Measurements from ENCODE around the gene TP73.
"Not testable (repeated sequence)": the region's sequence is repeated elsewhere in the genome, so short reads cannot be mapped to it uniquely, and the experiment has no call there.

TP73 gene

DNA sequence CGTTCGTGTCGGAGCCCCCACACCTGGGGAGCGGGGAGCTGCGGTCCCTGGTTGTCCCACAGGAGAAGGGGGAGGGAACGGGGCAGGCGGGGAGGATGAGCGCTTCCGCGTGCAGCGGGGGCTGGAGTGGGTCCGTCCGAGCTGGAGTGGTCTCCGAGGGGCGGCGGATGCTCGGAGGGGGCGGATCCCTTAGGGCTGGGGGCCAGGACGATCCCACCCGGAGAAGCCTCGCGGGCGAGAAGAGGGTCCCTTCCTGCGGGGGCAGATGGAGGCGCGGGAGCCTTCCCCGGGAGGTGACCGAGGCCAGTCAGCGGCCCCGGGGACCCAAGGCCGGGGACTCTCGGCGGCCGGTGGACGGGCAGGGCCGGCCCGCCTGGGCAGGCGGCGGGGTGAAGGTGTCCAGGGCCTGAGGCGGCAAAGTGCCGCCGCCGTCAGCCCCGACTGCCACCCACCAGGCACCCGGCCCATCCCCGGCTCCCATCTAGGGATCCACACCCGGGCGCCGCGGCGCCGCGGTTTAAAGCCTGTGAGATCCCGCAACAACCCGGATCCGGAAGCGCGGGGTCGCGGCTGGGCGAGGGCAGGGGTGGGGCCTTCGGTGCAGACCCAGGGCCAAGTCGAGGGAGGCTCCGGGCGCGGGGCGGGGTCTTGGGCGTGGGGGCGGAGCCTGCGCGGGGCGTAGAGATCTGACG, 94.7 kb downstream of the TP73 start:
- DNase-seq, result peak; percentile 78 to 88

DNA sequence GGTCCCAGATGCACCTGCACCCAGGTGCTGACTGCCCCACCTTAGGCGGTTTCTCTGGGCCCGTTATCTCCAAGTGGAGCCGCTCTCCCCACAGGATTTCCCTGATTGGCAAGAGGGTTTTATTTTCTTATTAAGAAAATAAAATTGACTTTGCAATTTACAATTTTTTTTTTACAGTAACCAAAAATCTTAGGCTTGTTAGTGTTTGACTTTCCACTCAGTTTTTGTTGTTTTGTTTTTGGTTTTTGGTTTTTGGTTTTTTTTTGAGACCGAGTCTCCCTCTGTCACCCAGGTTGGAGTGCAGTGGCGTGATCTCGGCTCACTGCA, 95.2 kb downstream of the TP73 start:
- no peak for DNase-seq

DNA sequence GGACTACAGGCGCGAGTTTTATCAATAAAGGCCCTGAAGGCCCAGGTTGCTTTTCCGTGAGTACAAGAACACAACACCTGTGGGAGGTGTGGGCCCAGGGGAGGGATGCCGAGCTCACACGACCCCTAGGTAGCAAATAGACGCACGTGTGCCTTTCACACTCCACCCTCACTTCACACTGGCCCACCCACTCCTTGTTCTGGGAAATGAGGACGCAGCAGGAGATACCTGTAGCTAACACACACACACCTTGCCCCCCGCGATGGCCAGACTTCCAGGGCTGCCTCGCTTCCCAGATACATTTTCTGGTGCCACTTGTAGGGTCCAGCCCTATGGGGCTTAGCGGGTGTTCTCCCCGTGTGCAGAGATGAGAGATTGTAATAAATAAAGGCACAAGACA, 95.6 kb downstream of the TP73 start:
- no peak for DNase-seq

DNA sequence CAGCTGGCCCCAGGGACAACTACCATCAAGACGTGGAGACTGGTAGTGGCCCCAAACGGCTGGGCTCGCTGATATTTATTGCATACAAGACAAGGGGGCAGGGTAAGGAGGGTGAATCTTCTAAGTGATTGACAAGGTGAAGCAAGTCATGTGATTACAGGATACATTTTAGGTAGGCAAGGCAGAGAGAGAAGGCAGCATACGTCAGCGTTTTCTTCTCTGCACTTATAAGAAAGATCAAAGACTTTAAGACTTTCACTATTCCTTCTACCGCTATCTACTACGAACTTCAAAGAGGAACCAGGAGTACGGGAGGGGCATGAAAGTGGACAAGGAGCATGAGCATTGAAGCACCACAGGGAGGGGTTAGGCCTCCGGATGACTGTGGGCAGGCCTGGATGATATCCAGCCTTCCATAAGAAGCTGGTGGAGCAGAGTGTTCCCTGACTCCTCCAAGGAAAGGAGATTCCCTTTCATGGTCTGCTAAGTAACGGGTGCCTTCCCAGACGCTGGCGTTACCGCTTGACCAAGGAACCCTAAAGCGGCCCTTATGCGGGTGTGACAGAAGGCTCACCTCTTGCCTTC, 96.1 kb downstream of the TP73 start:
- DNase-seq, result not testable (repeated sequence)

DNA sequence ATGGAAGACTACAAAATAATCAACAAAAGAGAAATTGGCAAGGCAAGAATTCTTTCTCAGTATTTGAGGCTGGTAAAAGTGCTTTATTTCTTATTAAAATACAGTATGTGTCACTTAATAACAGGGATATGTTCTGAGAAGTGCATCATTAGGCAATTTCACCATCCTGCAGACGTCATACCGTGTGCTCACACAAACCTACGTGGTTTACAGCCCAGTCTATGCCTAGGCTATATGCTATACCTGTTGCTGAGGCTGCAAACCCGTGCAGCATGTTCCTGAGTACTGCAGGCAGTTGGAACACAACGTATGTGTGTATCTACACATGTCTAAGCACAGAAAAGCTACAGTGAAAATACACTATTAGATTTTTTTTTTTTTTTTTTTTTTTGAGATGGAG, 97.2 kb downstream of the TP73 start:
- no peak for DNase-seq

DNA sequence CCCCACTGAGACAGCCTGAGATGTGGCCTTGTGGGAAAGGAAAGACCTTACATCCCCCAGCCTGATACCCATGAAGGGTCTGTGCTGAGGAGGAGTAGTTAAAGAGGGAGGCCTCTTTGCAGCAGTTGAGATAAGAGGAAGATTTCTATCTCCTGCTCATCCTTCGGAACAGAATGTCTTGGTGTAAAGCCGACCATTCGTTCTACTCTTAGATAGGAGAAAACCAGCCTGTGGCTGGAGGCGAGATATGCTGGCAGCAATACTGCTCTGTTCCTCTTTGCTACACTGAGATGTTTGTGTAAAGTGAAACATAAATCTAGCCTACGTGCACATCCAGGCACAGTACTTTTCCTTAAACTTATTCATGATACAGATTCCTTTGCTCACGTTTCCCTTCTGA, 98.4 kb downstream of the TP73 start:
- DNase-seq, result no peak

DNA sequence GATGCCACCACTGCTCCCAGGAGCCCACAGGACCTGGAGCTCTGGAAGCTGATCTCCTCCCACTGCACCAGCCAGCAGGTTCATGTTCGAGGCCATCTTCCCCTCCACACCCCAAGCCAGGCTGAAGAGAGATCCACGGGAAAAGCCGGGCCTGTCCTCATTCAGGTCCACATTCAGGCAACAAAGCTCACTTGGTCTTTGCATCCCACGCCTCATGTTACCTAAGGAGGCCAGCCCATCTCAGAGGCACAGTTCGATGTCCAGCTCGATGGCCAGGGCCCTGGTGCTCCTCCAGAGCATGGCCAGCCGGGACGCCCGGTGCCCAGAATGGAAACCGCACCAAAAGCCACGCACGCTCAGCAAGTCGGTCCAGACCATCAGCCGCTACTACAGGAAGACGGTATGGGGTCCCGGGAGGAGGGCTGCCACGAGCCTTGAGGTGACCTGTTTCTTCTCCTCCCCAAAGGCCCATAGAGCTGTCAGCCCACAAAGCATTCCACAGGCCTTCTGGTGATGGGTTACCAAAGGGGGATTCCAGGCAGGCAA, 100.2 kb downstream of the TP73 start, which contains the start of gene CCDC27:
Gene CCDC27 (plus strand): TSS at position 51 of the 546 bp plus-strand sequence. CDS start 32 bp downstream, at position 83.
- no peak for DNase-seq

DNA sequence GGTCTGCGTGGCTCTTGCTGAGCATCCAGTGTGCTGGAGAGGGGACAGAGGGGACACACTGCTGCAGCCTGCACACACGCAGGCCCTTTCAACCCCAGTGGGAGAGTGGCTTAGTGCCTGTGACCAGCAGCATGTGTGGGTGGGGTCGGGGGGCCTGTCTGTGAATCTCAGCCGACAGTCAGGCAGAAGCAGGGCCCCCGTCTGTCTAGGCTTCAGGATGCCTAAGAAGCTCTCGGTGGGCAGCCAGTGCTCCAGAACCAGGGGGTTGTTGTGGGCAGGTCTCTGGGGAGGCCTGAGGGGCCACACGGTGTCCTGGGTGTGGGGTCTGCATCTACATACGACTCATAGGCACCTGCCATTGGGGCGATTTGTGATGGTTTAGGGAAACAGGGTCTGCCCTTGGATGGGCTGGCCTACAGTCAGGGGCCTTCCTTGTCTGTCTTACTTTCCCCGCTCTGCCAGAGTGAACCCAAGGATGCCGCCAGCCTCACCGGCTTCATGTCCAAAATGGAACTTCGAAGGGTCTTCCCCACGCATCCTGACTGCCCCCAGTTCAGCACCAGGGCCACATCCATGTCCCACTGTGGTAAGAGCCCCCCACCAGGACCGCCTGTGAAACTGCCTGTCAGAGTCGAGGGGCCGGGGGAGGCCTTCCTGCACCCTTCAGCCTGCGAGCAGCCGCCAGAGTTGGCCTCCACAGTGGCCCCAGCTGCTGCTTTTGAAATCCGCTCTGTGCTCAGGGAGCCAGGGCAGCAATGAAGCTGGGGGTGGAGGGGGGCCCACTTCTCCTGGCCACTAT, 101.5 kb downstream of the TP73 start:
- no peak for DNase-seq

DNA sequence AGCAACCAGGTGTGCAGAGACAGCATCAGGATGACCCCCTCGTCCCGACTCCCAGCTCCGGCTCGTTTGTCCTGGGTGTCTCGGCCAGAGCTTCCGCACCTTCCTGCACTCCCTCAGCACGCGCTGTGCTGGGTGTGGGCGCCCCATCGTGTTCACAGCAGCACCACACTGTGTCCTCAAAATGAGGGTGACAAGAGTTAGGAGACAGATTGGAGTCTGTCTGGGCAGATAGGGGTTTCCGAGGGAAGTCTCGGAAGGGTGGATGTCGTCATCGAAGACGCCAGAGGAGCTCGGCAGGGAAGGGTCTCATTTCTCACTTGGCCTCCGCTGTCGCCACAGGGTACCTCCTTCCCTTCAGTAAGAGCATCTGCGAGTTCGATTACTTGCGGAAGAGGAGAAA, 104.1 kb downstream of the TP73 start:
- no peak for DNase-seq

DNA sequence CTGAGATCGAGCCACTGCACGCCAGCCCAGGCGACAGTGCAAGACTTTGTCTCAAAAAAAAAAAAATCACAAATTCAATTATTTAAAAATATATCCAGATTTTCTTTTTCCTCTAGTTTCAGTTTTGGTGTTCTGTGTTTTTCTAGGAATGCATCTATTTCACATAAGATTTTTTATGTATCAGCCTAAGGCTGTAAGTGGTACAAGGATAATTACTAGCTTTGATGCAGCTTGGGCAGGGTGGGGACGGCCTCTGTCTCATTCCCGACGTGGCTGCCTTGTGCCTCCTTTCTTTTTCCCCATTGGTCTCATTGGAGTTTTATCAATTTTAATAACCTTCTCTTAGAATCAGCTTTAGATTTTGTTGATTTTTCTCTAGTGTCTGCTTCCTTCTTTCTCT, 106.8 kb downstream of the TP73 start:
- DNase-seq, result no peak

DNA sequence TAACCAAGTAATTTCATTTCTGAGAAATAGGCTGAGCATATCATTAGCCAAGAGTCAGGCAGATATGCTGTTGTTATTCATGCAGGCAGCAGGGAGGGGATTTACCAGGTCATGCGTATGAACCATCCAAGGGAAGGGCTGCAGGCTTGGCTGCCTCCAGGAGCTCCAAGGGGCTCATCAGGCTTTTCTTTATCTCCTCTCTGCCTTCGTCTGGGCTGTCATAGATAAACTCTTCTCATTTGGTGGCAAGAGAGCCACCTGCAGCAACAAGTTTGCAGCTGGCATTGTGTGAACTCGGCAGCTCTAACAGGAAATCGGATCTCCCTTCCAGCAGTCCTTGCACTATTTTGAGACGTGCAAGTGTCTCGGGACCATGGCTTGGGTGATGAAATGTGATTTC, 107.5 kb downstream of the TP73 start:
- no peak for DNase-seq

DNA sequence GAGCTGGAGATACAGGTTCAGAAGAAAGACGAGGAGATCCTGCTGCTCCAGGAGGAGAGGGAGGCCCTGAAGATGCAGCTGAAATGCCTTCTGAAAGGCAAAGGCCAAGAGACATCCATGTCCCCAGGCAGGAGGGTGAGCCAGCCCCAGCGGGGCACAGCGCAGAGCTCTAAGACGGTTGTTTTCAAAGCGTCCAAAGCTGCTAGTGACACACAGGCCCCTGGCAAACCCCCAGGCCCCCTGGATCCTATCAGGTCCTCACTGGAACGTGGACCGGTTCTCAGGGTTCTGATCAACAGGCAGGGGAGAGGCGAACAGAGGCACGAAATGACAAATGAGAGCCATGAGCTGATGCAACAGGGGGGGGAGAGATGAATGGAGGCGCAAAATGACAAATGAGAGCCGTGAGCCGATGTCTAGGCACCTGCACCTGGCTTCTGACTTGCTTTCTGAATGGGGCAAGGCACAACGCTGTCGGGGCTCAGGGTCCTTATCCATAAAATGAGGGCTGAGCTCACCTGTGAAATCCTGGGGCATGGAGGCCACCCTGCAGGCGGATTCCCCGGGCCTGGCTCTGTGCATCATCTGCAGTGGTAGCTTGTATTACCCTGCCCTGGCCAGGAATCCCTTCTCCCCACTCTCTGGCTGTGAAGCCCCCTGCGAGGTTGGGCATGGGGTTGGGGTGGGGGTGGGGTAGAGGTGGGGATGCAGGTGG, 109.1 kb downstream of the TP73 start:
- no peak for DNase-seq

DNA sequence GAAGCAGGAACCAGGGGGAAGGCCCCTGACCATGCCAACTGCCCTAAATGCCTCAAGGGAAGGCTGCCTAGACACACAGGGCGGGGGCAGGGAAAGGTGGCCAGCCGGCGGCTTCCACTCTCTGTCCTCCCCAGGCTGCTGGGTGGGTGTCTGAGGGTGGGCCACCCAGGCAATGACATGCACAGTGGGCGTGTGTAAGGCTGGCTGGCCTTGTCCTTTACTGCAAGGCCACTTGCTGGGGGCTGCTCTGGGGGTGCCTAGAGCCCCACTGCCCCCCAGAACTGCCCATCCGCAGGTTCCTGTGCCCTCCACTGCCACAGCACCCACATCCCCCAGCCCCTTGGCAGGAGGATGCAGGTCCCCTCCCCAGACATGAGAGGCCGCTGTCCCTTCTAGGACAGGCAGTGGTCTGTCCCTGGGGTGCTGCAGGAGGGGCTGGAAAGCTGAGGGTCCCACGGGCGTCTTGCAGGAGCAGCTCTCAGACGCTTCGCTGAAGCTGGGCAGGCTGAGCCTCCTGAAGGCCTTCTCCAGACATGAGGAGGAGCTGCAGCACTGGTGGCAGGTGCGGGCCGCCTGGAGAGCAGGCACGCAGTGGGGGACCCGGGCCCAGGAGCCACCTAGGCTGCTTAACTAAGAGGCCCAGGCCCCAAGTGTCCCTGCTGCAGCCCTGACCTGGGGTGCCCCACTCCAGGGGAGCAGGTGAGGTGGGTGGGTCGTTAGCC, 110.0 kb downstream of the TP73 start:
- no peak for DNase-seq

DNA sequence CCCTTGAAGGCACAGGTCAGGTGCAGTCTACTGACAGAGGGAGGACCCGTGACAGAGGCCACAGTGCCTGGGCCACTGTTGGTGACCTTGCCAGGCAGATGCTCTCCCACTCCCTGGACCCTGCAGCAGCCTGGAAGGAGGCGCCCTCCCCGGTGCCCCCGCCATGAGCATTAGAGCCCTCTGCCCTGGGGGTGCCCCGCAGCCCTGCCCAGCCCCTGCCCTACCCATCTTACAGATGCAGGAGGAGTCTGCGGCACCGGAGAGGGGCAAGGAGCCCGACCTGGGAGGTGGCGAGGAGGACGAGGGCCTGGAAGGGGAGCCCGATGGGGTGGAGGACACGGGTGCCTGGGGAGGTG, 110.5 kb downstream of the TP73 start:
- no peak for DNase-seq

DNA sequence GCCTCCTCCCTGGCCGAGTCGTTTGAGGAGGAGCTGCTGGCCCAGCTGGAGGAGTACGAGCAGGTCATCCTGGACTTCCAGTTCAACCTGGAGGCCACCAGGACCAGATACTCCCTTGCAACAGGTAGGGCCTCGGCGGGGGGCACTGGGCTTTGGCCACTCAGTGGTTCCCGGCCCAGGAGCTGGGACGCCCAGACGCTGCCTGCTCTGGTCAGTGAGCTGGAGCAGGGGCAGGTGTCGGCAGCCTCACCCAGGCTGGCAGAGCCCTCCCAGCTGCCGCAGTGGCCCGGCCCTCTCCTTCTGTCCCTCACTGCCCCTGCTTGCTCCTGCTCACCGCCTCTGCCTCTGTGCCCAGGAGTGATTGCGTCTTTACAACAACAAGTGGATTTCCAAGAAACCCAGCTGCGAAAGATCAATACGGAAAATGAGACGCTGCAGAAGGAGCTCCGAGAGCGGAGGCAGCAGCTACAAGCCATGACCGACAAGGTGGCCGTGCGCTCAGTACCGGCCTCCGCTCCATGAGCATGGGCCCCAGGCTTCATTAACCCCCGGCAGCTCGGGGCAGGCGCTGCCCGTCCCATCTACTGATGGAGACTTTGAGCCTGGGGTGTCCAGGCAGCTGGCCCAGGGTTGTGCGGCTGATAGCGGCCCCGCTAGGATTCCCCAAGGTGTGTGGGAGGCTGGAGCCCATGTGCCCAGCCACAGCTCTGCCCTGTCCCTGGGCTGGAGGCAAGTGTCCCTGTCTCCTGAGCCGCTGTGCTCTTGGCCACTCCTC, 111.2 kb downstream of the TP73 start:
- peak in 1 of 2 experiments; percentile 27 for DNase-seq

DNA sequence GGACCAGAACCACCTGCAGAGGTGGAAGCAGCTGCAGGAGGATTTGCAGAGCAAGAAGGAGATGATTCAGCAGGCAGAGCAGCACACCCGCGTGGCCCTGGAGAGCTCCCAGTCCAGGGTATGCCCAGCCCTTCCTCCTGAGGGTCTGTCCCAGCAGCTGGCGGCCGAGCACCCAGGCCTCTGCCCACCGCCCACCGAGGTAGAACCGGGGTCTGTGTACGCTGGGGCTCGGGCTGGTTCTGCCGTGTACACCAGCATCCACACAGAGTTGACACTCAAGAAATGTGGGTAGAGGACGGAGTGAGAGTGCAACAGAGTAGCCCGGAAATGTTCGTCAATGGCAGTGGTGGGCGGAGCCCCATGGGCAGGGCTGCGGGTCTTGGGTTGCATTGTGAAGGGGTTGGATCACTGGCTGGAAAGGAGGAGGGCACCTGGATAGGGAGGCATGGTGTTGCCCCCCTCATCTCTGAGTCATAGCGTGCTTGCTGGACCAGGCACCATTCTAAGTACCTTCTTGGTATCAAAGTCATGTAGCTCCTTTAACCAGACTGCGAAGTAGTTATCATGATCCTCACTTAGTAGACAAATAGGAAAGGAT, 115.1 kb downstream of the TP73 start:
- DNase-seq, result no peak

DNA sequence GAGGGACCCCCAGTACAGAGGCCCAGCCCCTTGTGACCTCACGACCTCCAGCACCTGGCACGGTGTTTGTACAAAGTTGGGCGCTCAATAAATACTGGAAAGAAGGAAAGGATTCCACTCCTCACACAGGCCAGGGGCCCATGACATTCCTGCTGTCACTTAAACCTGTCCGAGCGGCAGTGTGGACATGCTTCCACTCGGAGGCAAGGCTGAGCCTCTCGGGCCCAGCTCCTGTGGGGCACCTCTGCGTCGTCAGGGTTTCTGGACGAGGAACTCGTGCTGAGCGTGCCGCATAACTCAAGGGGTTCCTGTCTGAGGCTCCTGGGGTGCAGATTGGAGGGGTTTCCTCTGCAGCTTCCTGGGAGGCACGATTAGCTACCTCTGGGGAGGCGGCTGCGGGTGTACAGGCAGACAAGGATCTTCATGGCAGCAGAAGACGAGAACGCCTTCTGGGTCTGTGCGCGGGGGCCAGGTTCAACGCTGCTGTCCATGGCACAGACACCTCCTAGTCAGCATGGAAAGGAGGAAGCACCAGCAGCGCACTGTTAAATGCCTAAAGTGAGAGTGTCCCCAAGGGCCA, 116.6 kb downstream of the TP73 start:
- no peak for DNase-seq

DNA sequence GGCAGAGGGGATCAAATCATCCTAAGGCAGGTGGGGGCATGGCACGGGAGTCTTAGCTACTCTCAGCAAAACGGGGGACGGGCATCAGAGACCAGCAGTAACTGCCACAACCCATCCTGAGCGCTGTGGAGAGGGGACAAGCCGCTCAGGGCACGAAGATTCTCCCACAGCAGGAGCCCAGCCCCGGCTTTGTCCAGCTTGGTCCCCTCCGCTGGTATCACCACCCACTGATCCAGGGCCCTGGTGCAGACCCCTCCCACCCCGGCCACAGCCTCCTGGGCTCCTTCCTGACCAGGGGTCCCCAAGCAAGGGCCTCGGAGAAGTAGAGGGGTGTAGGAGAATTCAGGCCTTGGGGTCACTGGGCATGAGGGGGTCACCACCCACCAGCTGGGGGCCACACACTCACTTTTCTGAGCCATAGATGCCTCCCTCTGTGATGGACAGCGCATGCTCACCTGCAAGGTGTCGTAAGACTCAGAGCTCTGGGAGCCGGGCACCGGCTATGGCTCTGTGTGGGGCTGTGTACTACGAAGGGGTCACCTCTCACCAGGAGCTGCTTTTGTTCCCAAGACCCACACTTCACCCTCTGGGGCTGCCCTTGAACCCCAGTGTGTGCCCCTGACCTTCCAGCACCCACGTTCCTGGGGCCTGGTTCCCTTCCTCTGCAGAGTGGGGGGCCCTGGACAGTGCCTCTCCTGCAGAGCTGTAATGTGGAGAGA, 117.9 kb downstream of the TP73 start:
- DNase-seq, result no peak

DNA sequence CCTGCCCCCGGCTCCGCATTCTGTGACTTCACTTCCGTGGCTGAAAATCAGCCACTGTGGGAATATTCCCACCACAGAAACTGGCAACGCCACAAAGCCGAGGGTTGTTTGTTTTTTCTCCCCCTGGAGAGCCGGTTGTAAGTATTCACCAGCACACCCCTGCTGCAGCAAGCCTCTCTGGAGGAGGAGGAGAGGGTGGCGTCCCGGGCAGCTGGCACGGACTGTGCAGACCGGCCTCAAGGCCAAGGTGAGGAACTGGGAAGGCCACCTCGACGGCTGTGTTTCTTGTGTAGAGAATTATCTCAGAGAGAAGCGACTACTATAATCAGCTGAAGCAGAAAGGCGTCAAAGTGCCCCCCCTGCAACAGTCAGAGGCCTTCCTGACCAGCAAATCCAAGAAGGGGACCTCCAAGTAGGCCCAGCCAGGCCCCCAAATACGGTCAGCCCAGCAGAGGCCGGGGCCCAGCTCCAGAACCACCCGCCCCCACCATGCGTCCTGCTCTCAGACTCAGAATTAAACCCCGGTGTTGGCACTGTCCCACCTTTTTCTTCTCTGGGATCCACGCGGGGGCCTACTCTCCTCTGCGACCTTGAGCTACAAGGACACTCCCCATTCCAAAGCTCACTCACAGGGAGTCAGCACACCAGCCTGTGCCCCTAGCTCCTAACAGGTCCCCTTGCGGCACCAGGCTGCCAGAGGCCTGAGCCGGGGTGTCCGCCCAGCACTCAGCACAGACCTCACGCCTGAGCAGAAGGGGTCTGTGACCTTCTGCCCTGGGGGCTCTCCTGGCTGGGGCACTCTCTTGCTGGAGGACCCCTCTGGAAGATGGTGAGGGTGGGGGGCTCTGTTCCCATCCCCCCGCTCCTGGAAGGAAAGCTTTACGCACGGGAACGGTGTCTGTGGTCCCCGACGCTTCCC, 119.1 kb downstream of the TP73 start:
- peak in 1 of 2 experiments; percentile 30 for DNase-seq
